ENCODE data around the gene MLPH. TPM values are rescaled to one million over a fixed set of nuclear protein-coding genes. Genes with fewer than 3 reads are reported as not detected.

MLPH gene
- not detected in 2 replicates for polyA plus RNA-seq

DNA sequence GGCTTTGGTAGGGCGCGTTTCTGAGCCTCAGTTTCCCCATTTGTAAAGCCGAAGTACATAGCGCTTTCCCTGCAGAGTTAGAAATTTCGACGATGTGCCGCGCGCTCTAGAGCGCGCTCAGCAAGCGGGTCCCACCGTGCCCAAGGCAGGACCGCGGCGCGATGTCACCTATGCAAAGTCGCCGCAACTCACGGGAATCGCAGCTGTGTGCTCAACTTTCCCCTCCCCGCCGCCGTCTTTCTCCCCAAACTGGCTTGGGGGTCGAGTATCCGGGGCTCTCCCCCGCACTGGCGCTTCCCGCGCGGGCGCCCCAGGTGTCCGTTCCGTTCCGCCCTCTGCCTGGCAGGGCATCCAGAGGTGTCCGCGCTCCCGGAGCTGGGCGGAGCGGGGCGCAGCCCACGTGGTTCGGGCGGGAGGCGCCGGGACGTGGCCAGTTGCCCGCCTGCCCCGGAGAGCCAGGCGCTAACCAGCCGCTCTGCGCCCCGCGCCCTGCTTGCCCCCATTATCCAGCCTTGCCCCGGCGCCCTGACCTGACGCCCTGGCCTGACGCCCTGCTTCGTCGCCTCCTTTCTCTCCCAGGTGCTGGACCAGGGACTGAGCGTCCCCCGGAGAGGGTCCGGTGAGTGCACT lies at the start of gene MLPH:
MLPH (plus strand) TSS at position 433 of the 630 bp plus-strand sequence. CDS start 6,176 bp downstream, outside the sequence.

DNA sequence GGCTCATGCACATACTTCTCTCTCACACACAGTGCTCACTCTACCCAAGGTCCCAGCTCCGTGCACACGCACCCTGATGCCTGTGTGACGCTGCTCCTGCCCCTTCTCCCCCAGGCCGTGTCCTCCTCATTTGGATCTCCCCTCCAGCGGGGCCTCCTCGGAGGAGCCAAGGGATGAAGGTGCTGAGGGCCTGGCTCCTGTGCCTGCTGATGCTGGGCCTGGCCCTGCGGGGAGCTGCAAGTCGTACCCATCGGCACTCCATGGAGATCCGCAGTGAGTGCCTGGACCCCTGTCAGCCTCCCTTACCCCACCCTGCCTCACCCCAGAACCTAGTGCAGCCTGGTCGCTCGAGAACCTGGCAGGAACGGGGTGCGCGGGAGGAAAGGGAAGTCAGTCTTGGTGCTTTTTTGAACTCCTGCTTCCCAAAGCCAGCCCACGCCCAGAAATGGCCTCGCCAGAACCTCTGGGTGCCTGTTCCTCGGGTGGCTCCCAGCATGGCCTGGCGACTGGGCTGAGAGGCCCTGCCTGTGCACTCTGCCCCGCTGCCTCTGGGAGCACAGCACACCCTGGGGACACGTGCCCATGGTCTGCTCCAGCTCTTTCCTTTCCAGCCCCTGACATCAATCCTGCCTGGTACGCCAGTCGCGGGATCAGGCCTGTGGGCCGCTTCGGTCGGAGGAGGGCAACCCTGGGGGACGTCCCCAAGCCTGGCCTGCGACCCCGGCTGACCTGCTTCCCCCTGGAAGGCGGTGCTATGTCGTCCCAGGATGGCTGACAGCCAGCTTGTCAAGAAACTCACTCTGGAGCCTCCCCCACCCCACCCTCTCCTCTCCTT lies 79.6 kb downstream of the MLPH start, which contains the start of gene PRLH:
PRLH (plus strand) TSS at position 174 of the 835 bp plus-strand sequence; CDS start at position 174, 0 bp downstream.

DNA sequence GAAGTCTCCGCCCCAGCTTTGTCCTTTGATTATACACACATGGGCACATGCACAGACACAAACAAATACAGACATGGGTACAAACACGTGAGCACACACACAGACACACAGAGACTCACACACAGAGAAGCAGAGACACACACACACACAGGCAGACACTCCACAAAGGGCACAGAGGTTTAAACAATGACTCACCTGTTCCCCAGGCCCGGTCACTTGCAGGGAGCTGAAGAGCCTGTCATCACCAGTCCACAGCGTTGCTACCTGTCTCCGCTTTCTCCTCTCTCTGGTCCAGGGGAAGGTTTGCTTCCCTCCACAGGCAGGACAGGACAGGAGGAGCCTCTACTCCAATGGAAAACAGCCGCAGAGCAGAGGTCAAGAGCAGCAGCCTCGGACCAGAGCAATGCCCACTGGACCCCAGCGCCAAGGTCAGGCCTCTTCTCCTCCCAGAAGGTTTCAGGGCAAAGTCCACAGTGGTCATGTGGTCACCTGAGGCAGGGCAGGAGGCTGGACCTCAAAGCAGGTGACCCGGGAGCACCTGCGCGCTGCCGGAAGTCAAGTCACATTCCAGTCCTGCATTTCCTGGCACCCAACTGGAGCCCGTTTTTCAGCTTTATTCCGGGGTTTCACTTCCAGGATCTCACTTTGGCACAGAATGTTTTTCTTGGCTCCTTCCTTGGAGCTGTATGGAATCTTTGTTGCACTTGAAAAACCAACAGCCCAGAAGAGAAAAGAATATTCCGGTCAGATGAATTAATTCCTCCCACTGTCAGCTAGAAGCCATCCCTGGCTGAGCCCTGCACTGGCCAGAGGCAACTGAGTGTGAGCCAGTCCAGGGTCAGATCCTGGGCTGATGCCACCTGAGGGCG lies 103.5 kb downstream of the MLPH start, which contains the start of gene RAB17:
RAB17 (minus strand) TSS at position 463 of the 869 bp plus-strand sequence. CDS start 4,580 bp downstream, outside the sequence.

Other genes starting within 250 kb of the MLPH start
- 0.03 TPM in 1 of 2 replicates, not detected in the other for gene COL6A3, start 73.1 kb upstream of the MLPH start, polyA plus RNA-seq
- not detected in 2 replicates for gene PRLH, start 79.3 kb downstream of the MLPH start, polyA plus RNA-seq
- not detected in 2 replicates for gene RAB17, start 103.5 kb downstream of the MLPH start, polyA plus RNA-seq
- 47.5 and 48.2 TPM in 2 replicates for gene LRRFIP1, start 140.3 kb downstream of the MLPH start, polyA plus RNA-seq

Data from Purkinje cell (primary cell).